SU-DHL-6 (cell line): ENCODE data around the gene CORO7.

Experiments
- H2AFZ ChIP-seq: fragments of 200-600 bp; sonication (generic); 2 replicates; pipeline ENCODE4 v1.6.1; 2014; ENCODE audit warnings: low read depth, mild to moderate bottlenecking, moderate library complexity, mixed read lengths, antibody characterized with exemption, low read length; ENCODE audit not compliant: severe bottlenecking
- H3F3A ChIP-seq: fragments of 200-600 bp; shearing (Covaris generic); 2 replicates; pipeline ENCODE4 v1.6.0; 2016; ENCODE audit warnings: antibody characterized with exemption, mild to moderate bottlenecking; ENCODE audit not compliant: insufficient read depth
- H3K27ac ChIP-seq: fragments of 200-600 bp; sonication (generic); 2 replicates; pipeline ENCODE4 v1.5.1; 2016; ENCODE audit warnings: low read depth, mild to moderate bottlenecking, low read length, moderate library complexity, mixed read lengths
- H3K27me3 ChIP-seq: fragments of 200-600 bp; sonication (generic), shearing (Covaris generic); 2 replicates; pipeline ENCODE4 v1.6.0; 2014; ENCODE audit warnings: mild to moderate bottlenecking, low read length
- H3K36me3 ChIP-seq: fragments of 200-600 bp; sonication (generic); 2 replicates; pipeline ENCODE4 v1.6.1; 2014; ENCODE audit warnings: mild to moderate bottlenecking, low read length, mixed read lengths
- H3K4me2 ChIP-seq: fragments of 300-600, 200-600 bp; shearing (Covaris generic), sonication (generic); 2 replicates; pipeline ENCODE4 v1.6.0; 2014; ENCODE audit warnings: low read length, low read depth, mild to moderate bottlenecking; ENCODE audit not compliant: poor library complexity, severe bottlenecking
- H3K4me3 ChIP-seq: fragments of 200-600 bp; sonication (generic); 2 replicates; pipeline ENCODE4 v1.5.1; 2014; ENCODE audit warnings: antibody characterized with exemption, low read length, mild to moderate bottlenecking, mixed read lengths; ENCODE audit not compliant: insufficient read depth, poor library complexity, severe bottlenecking
- H3K79me2 ChIP-seq: fragments of 200-600 bp; sonication (generic); 2 replicates; pipeline ENCODE4 v1.6.1; 2014; ENCODE audit warnings: mild to moderate bottlenecking, low read length, moderate library complexity; ENCODE audit not compliant: insufficient read depth
- H3K9ac ChIP-seq: fragments of 200-600 bp; sonication (generic); 2 replicates; pipeline ENCODE4 v1.7.0; 2014; ENCODE audit warnings: mild to moderate bottlenecking, low read length
- H3K9me2 ChIP-seq: fragments of 200-600 bp; sonication (generic); replicated peaks from 2 replicates; pipeline ENCODE4 v1.6.1; 2014; ENCODE audit warnings: low read length; ENCODE audit not compliant: insufficient read depth
- H3K9me3 ChIP-seq: fragments of 200-600 bp; sonication (generic); 2 replicates; pipeline ENCODE4 v1.6.1; 2014; ENCODE audit warnings: low read length, mixed read lengths; ENCODE audit not compliant: insufficient read depth
- H4K20me1 ChIP-seq: fragments of 200-600 bp; sonication (generic); 2 replicates; pipeline ENCODE4 v1.6.1; 2014; ENCODE audit warnings: low read depth, mild to moderate bottlenecking, antibody characterized with exemption, low read length, moderate library complexity, mixed read lengths
- EZH2phosphoT487 ChIP-seq: fragments of 200-600 bp; sonication (generic), shearing (Covaris generic); conservative IDR thresholded peaks from 2 replicates; pipeline ENCODE4 v1.6.1; 2018; ENCODE audit warnings: mild to moderate bottlenecking, antibody characterized with exemption, low read length, moderate library complexity, mixed read lengths
- TF ChIP-seq, protein P1 (sequence below): fragments of 200-600 bp; sonication (generic); IDR thresholded peaks from one replicate; pipeline ENCODE4 v1.5.1; 2017; ENCODE audit warnings: antibody characterized with exemption, mild to moderate bottlenecking, low read length, moderate library complexity; ENCODE audit not compliant: insufficient read depth, poor library complexity, severe bottlenecking

The CORO7 gene

DNA sequence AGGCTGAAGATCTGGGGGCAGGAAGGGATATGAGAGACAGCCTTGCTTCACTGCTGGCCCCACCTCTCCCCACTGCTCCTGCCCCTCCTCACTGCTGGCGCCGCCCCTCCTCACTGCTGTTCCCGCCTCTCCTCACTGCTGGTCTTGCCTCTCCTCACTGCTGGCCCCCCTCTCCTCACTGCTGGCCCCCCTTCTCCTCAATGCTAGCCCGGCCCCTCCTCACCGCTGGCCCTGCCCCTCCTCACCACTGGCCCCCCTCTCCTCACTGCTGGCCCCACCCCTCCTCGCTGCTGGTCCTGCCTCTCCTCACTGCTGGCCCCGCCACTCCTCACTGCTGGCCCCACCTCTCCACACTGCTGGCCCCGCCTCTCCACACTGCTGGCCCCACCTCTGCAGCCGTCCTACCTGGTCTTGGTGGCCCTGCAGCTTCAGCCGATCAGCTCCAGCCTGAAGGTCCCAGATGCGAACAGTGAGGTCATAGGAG is 55.8 kb downstream of the CORO7 start:
- Histone ChIP-seq H3K79me2 (no peaks in the 10 kb centered on the region), H3K9me3 (no peaks in the 10 kb centered on the region), H3K4me2 (peak overlapping the region; percentile 19), H2AFZ (no peak overlapping the region), H3K9ac (no peak overlapping the region), H3K27me3 (no peaks in the 10 kb centered on the region), H3K9me2 (no peaks in the 10 kb centered on the region), H3F3A (peaks cover 13% of the 10 kb centered on the region; the same call in 1 of the 2 replicates), H3K4me3 (no peak overlapping the region), H3K27ac (peak overlapping the region; percentile 36), H3K36me3 (peaks cover 3% of the 10 kb centered on the region; the same call in 1 of the 2 replicates), H4K20me1 (no peaks in the 10 kb centered on the region)
- TF ChIP-seq EZH2phosphoT487, result no peak
- TF ChIP-seq, protein P1, sequence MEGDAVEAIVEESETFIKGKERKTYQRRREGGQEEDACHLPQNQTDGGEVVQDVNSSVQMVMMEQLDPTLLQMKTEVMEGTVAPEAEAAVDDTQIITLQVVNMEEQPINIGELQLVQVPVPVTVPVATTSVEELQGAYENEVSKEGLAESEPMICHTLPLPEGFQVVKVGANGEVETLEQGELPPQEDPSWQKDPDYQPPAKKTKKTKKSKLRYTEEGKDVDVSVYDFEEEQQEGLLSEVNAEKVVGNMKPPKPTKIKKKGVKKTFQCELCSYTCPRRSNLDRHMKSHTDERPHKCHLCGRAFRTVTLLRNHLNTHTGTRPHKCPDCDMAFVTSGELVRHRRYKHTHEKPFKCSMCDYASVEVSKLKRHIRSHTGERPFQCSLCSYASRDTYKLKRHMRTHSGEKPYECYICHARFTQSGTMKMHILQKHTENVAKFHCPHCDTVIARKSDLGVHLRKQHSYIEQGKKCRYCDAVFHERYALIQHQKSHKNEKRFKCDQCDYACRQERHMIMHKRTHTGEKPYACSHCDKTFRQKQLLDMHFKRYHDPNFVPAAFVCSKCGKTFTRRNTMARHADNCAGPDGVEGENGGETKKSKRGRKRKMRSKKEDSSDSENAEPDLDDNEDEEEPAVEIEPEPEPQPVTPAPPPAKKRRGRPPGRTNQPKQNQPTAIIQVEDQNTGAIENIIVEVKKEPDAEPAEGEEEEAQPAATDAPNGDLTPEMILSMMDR, result no peak

DNA sequence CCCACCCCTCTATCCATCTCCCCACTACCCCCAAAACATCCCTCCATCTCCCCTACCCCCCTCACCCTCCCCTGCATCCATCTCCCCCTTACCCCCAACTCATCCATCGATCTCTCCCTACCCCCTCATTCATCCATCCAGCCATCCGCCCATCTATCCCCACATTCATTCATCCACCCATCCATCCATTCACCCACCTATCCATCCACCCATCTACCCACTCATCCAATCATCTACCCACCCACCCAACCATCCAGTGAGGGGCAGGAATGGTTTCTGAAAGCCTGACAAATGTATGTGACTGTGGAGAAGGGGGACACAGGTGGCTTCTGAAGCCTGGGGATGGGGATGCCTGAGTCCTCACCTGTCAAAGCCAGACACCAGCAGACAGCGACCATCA is 56.5 kb downstream of the CORO7 start:
- H3K27ac ChIP-seq, result peak overlapping the region; percentile 36
- peak overlapping the region; percentile 19 for H3K4me2 ChIP-seq
- no peaks in the 10 kb centered on the region for H4K20me1 ChIP-seq

DNA sequence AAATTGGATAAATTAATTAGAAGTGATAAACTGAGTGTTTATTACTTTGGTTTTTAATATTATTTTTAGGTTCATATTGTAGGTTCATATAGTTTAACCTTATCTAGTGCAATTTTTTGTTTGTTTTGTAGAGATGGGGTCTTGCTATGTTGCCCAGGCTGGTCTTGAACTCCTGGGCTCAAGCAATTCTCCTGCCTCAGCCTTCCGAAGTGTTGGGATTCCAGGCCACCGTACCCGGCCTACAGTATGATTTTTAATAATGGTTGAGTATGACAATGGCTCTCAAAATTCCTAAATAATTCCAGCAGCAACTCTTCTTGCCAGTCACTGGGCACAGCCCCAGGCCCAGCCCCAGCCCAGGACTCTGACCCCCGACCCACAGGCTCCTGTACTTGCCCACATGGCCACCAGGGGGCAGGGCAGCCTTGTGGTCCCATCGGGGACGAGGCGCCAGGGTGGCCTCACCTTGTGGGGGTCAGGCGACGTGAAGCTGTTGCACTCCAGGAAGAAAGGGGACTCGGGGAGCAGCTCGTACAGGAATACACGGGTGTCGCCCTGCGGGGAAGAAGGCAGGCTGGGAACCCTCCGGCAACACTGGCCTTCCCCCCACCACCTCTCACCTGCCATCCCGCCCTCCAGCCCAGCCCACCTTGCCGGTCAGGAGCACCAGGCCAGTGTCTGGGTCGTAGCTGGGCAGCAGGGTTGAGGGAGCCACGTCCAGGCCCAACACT is 57.4 kb downstream of the CORO7 start:
- no peaks in the 10 kb centered on the region for H3K9me2 ChIP-seq
- H3K27me3 ChIP-seq, result no peaks in the 10 kb centered on the region
- TF ChIP-seq, protein P1, result peak; percentile 89
- no peak for TF ChIP-seq EZH2phosphoT487
- no peak overlapping the region for H3K27ac ChIP-seq
- peaks cover 11% of the 10 kb centered on the region; the same call in 1 of the 2 replicates for H3F3A ChIP-seq
- no peak overlapping the region for H2AFZ ChIP-seq
- H3K9ac ChIP-seq, result no peak overlapping the region
- H3K79me2 ChIP-seq, result no peaks in the 10 kb centered on the region
- no peaks in the 10 kb centered on the region for H3K9me3 ChIP-seq
- H3K4me3 ChIP-seq, result no peak overlapping the region
- H3K4me2 ChIP-seq, result no peak overlapping the region
- H4K20me1 ChIP-seq, result no peaks in the 10 kb centered on the region
- peaks cover 3% of the 10 kb centered on the region; the same call in 1 of the 2 replicates for H3K36me3 ChIP-seq

More for the DNA sequence above, 56.5 kb downstream of the CORO7 start:
- Histone ChIP-seq H2AFZ (no peak overlapping the region), H3K27me3 (no peaks in the 10 kb centered on the region), H3K79me2 (no peaks in the 10 kb centered on the region), H3K9me2 (no peaks in the 10 kb centered on the region), H3K9me3 (no peaks in the 10 kb centered on the region), H3K36me3 (peaks cover 3% of the 10 kb centered on the region; the same call in 1 of the 2 replicates), H3K4me3 (no peak overlapping the region), H3F3A (peaks cover 13% of the 10 kb centered on the region; the same call in 1 of the 2 replicates), H3K9ac (no peak overlapping the region)
- TF ChIP-seq, protein P1, result no peak
- TF ChIP-seq EZH2phosphoT487, result no peak
